ENCODE data around the gene ADPRHL1.
"Not testable (repeated sequence)": the region's sequence is repeated elsewhere in the genome, so short reads cannot be mapped to it uniquely, and the experiment has no call there.

Gene ADPRHL1

GRCh38 chr13:113477724-113478123, 24.4 kb upstream of the ADPRHL1 start:
- DNase-seq (ENCODE audit: low read depth), result no peak

DNA sequence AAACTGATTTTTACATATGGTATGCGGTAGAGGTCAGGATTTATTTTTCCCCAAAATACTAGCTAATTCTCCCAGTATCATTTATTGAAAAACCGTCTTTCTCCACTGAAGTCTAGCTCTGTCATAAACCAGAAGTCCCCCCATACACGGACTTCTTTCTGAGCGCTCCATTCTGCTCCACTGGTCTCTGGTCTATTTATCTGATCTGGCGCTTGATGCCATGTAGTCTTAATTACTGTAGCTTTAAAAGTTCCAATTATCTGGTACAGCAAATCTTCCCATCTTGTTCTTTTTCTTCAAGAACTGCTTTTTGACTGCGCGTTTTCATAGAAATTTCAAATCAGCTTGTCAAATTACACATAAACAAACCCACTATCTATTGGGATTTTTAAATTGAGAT, 23.5 kb upstream of the ADPRHL1 start:
- no peak for DNase-seq (ENCODE audit: low read depth)

- DNase-seq (ENCODE audit: low read depth), result no peak
Observed at GRCh38 chr13:113475911-113476310, 22.6 kb upstream of the ADPRHL1 start.

DNA sequence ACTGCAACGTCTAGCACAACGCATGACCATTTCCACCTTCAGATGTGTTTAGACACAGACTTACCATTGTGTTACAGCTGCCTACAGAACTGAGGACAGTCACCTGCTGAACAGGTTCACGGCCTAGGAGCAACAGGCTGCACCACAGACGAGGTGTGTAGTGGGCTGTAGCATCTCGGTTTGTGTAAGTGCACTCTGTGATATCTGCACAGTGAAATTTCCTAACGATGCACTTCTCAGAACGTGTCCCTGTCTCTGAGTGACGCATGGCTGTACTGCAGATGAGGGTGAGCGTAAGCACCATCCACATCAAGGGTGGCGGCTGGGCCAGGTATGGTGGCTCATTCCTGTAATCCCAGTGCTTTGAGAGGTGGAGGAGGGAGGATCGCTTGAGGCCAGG, 22.0 kb upstream of the ADPRHL1 start:
- no peak for DNase-seq (ENCODE audit: low read depth)

GRCh38 chr13:113474179-113474578, 20.9 kb upstream of the ADPRHL1 start:
- no peak for DNase-seq (ENCODE audit: low read depth)

DNA sequence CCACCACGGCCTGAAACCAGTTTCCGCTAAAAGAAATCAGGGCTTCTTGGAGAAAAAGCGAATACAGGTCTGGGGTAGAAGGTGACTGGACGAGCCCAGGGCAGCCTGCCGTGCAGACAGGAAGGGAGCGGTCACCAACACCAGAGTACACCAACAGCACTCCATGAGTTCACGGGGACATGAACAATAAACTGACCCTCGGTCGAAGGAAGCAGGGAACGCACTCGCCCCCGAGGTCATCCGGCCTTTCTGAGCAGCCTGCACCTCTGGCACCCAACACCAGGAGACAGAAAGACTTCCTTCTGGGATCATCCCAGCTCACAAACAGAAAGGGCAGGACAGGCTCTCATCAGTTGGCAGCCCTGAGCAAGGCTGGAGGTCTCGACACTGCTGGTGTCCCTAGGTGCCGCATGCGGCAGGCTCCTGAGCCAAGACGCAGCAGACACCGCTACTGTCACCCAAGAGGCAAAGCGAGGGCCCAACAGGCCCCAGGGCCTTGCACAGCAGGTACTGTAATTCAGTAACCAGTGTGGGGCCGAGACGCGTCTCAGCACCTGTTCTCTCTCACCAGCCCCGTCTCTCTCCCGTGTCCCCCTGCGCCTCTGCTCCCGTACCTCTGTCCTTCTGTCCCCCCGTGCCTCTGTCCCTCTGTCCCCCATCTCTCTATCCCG, 19.2 kb upstream of the ADPRHL1 start:
- no peak for DNase-seq (ENCODE audit: low read depth)

DNA sequence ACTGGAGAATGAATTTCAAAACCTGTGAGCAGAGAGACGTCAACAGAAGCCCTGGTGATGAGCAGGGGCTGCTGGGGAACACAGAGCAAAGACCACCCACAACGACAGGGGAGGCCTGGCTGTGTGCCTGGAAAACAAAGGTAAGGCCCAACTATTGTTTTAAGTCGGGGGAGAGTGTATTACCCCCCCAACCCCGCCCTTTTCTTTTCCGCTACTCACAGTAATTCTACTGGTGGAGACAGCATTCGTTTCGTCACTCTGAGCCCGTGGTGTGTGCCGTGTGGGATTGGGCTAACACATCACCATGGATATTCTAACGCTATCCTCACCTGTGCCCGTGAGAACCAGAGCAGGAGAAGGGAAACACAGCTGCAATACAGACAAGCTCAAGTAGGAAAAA, 18.6 kb upstream of the ADPRHL1 start:
- no peak for DNase-seq (ENCODE audit: low read depth)

GRCh38 chr13:113470635-113471163, 17.4 kb upstream of the ADPRHL1 start:
- not testable (repeated sequence) for DNase-seq (ENCODE audit: low read depth)

- DNase-seq (ENCODE audit: low read depth), result no peak
Observed at GRCh38 chr13:113470073-113470472, 16.8 kb upstream of the ADPRHL1 start.

DNA sequence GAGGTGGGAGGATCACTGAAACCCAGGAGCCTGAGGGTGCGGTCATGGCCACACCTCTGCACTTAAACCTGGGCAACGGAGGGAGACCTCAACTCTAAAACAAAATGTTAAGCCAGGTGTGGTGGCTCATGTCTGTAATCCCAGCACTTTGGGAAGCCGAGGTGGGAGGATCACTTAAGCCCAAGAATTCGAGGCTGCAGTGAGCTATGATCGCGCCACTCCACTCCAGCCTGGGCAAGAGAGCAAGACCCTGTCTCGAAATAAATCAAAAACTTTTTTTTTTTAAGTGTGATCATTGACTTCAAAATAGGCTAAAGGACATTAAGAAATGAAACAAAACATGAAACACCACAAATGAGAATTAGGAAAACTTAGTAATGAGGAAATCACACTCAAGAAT, 16.3 kb upstream of the ADPRHL1 start:
- DNase-seq (ENCODE audit: low read depth), result no peak

- DNase-seq (ENCODE audit: low read depth), result no peak
Observed at GRCh38 chr13:113468472-113469201, 15.3 kb upstream of the ADPRHL1 start.

DNA sequence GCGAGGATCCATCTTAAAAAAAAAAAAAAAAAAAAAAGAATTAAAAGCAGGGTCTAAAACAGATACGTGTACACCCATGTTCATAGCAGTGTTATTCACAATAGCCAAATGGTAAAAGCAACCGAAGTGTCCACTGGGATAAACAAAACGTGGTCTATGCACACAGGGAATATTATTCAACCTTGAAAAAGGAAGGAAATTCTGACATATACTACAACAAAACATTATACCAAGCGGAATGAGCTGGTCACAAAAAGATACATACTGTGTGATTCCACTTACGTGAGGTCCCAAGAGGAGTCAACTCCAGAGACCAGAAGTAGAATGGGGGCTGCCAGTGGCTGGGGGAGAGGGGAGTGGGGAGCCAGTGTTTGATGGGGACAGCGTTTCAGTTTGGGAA, 14.7 kb upstream of the ADPRHL1 start:
- no peak for DNase-seq (ENCODE audit: low read depth)

- DNase-seq (ENCODE audit: low read depth), result no peak
Observed at GRCh38 chr13:113466383-113466782, 13.1 kb upstream of the ADPRHL1 start.

DNA sequence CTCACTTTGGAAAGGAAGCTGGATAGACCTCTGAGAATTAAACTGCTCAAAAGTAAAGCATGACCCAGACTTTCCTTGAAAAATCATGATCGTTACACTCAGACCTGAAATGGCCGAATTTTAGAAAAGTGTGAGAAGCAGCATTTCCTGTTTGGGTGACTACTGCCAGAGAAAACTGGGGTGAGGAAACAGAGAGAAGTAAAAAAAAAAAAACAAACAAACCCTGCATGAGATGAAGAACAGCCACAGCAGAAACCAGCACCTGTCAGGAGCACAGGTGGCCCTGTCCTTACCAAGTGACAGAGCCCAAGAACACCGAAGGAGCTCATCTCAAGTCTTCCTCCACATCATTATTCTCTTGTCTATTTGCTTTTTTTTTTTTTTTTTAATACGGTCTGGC, 12.0 kb upstream of the ADPRHL1 start:
- DNase-seq (ENCODE audit: low read depth), result no peak

- no peak for DNase-seq (ENCODE audit: low read depth)
Observed at GRCh38 chr13:113464476-113464875, 11.2 kb upstream of the ADPRHL1 start.

GRCh38 chr13:113461022-113461751, 7.9 kb upstream of the ADPRHL1 start:
- no peak for DNase-seq (ENCODE audit: low read depth)

DNA sequence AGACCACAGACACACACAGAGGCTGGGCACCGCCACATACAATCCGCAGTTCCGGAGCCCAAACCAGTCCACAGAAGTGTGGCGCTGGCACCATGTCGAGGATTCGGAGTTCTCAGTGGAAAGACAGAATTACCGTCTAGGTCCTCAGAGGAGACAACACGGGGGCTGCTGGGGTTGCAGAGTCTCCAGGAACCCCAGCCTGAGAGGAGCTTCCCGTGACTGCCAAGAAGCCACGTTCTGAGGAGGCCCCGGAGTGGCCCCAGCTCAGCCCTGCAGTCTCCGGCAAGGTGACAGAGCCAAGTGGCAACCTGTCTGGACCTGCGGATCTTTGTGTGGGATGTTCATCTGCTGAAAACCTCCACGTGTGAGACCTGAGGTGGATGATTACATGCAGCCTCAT, 7.3 kb upstream of the ADPRHL1 start:
- no peak for DNase-seq (ENCODE audit: low read depth)

DNA sequence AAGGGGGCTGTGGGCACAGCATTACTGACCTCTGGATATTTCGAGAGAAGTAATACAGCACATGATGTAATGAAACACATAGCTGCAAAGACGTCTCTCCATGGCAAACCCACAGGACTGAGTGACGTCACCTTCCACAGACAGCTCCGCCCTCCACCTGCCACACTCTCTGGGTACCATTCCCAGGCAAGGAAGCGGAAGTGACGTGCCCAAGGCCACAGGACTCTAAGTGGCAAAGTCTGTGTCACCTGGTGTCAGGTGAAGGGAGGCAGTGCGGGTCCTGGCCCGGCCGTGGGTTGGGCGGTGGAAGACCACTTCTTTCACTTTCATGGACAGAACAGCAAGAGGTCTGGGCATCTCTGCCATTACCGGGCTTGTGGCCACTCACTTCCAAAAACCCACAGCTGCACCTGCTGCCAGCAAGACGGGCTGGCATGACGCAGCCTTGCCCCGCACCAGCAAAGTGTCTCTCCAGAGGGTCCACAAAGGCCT, 6.8 kb upstream of the ADPRHL1 start:
- no peak for DNase-seq (ENCODE audit: low read depth)

DNA sequence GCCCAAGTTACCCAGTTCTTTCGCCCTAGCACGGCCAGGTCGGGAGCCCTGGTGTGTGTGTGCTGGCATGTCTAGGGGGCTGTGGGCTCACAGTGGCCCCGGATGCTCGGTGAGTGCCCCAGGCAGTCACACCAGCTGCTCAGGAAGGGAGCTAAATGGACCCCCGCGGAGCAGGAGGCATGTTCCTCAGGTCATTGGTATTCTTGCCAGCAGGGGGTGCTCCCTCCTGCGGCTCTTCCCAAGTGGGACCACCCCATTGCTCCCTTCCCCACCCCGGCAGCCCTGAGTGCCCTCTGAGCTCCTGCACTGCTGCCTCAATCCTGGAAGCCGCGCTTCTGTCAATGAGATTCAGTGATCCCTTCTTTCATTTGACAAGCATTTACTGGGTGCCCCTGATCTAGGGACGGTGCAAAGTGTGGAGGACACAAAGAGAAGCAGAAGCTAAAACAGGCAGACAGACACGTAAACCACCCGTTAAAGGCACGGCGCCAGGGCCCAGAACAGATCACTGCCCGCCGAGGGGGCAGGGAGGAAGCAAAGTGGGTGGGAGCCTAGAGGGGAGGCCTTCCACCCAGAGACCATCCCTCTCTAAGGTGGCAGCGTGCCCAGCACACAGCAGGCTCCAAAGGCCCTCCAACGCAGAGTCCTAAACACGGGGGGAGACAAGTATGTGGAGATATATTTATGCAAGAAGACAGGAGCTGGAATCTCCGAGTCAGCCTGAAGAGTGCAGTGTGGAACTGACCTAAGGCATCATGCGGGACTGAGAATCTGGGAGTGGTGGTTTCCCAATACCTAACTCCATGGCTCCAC, 5.2 kb upstream of the ADPRHL1 start:
- DNase-seq (ENCODE audit: low read depth), result no peak

DNA sequence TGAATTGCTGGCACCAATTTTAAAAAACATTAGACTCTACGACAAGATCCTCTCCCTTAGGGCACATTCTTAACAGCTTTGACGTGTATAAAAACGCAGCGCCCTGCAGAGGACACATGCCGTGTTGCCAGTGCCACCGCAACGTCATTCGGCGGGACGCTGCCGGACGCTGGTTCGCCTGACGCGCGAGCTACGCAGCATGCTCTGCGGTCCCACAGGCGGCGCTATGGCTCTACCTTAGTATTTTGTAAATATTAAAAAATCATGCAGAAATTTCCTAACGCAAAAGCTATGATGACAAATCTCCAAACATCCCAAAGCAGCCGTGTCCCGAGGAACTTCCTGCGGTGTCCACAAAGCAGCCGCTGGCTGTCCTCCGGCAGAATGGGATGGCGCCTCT, 4.2 kb upstream of the ADPRHL1 start:
- no peak for DNase-seq (ENCODE audit: low read depth)

- no peak for DNase-seq (ENCODE audit: low read depth)
Observed at GRCh38 chr13:113456116-113456702, 2.9 kb upstream of the ADPRHL1 start.

DNA sequence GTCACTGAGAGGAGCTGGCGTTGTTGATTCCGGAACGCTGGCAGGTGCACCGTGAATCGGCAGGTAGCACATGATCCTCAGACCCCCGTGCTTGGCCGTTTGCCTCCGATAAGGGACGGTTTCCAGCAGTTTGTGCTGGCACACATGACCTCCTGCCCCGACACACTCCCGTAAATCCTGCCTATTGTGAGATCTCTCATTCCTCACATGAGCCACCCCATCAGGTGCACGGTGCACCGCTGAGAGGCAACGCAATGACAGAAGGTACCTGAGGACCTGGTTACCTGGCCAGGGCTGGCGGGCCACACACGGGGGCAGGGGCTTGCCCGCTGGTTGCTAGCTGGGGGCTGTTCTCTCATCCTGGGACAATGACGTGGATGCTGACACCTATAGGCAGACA, 2.1 kb upstream of the ADPRHL1 start:
- DNase-seq (ENCODE audit: low read depth), result no peak

Data from HS-27A (cell line).